HEK293T (cell line): ENCODE data around the gene SH2D2A.

ENCODE experiments used
- ARNT ChIP-seq: fragments of 450-650 bp; IDR thresholded peaks from 2 replicates; pipeline ENCODE4 v1.6.1; 2017; ENCODE audit warnings: mild to moderate bottlenecking
- BHLHE40 ChIP-seq: fragments of 450-650 bp; IDR thresholded peaks from 2 replicates; pipeline ENCODE4 v1.6.1; 2016; ENCODE audit warnings: mild to moderate bottlenecking, moderate library complexity, borderline replicate concordance
- ELF4 ChIP-seq: fragments of 450-650 bp; IDR thresholded peaks from 2 replicates; pipeline ENCODE4 v1.6.1; 2017; ENCODE audit warnings: antibody characterized with exemption
- FOXA1 ChIP-seq: fragments of 450-650 bp; IDR thresholded peaks from 2 replicates; pipeline ENCODE4 v1.6.1; 2016; ENCODE audit warnings: mild to moderate bottlenecking
- FOXK2 ChIP-seq: fragments of 450-650 bp; IDR thresholded peaks from 2 replicates; pipeline ENCODE4 v1.6.1; 2016; ENCODE audit warnings: mild to moderate bottlenecking
- FOXM1 ChIP-seq: fragments of 450-650 bp; IDR thresholded peaks from 2 replicates; pipeline ENCODE4 v1.6.1; 2017; ENCODE audit warnings: mild to moderate bottlenecking, borderline replicate concordance
- HDGF ChIP-seq: fragments of 450-650 bp; IDR thresholded peaks from 2 replicates; pipeline ENCODE4 v1.6.1; 2017; ENCODE audit warnings: antibody characterized with exemption, borderline replicate concordance
- SP1 ChIP-seq: fragments of 450-650 bp; IDR thresholded peaks from 2 replicates; pipeline ENCODE4 v1.6.1; 2017
- SUZ12 ChIP-seq: fragments of 450-650 bp; IDR thresholded peaks from 2 replicates; pipeline ENCODE4 v1.6.1; 2016; ENCODE audit warnings: mild to moderate bottlenecking
- TARDBP ChIP-seq: fragments of 450-650 bp; IDR thresholded peaks from 2 replicates; pipeline ENCODE4 v1.6.1; 2016

- TF ChIP-seq BHLHE40, result no peak
- no peak for TF ChIP-seq ARNT
- no peak for TF ChIP-seq FOXA1
- TF ChIP-seq SP1, result no peak
- no peak for TF ChIP-seq FOXK2
- no peak for TF ChIP-seq FOXM1
- TF ChIP-seq TARDBP, result no peak
- no peak for TF ChIP-seq SUZ12
- TF ChIP-seq ELF4, result no peak
- TF ChIP-seq HDGF, result no peak
These were observed 3.4 kb downstream of the SH2D2A start for GRCh38 chr1:156813298-156813697.
